ENCODE results near the gene MAGEA2B. TPM values are rescaled to one million over a fixed set of nuclear protein-coding genes. Genes with fewer than 3 reads are reported as not detected.
"Not testable (repeated sequence)": the region's sequence is repeated elsewhere in the genome, so short reads cannot be mapped to it uniquely, and the experiment has no call there.

Gene MAGEA2B
- total and polyA plus RNA-seq, 2 of the 8 experiments (the other 6 are each of a cell fraction or from before 2014, with no cell fraction given) = 1.3 TPM; not detected in 1

GRCh38 chrX:152766562-152766961 is 52.1 kb downstream of the MAGEA2B start:
- H3K9me3 ChIP-seq (ENCODE audit: insufficient read depth in 2 of 2, low read depth in 1 of 2, low read length in 1 of 2); H2AFZ ChIP-seq (ENCODE audit: low read length); H3K79me2 ChIP-seq (ENCODE audit: control insufficient read depth in 1 of 2, insufficient read depth in 2 of 2, low read length in 2 of 2); H3K9ac ChIP-seq (replicated peaks in 1 of 4; ENCODE audit: extremely low read depth in 1 of 4, low read depth in 3 of 4, low read length in 3 of 4); H2BK12ac ChIP-seq (ENCODE audit: low read depth, low read length); DNase-seq (ENCODE audit: low read depth in 1 of 2, low spot score in 2 of 2); H3K79me1 ChIP-seq (ENCODE audit: low read depth, low read length); H3K14ac ChIP-seq (ENCODE audit: insufficient read length); H4K20me1 ChIP-seq (replicated peaks in 1 of 2; ENCODE audit: control insufficient read depth in 1 of 2, insufficient read depth in 2 of 2, low read length in 2 of 2); H4K5ac ChIP-seq (ENCODE audit: insufficient read length, low read depth, low read length); POLR2A ChIA-PET (ENCODE audit: partially characterized antibody); H2BK120ac ChIP-seq (replicated peaks; ENCODE audit: low read depth, low read length); H3K4me3 ChIP-seq (ENCODE audit: extremely low read depth in 1 of 4, insufficient read depth in 2 of 4, low read depth in 3 of 4, low read length in 4 of 4); H3K18ac ChIP-seq (ENCODE audit: extremely low read depth, low read length); H3K4ac ChIP-seq (replicated peaks; ENCODE audit: insufficient read length, low read depth, low read length); H4K91ac ChIP-seq (replicated peaks; ENCODE audit: insufficient read length, low read length); H3K36me3 ChIP-seq (ENCODE audit: control insufficient read depth in 2 of 4, insufficient read depth in 4 of 4, low read length in 3 of 4); H3K27ac ChIP-seq (ENCODE audit: low read depth, low read length); H4K8ac ChIP-seq (ENCODE audit: extremely low read depth, insufficient read depth, low read length); H3K4me2 ChIP-seq (ENCODE audit: insufficient read depth in 1 of 2, low read depth in 2 of 2, low read length in 2 of 2); H2BK20ac ChIP-seq (ENCODE audit: low read length); H2BK5ac ChIP-seq (ENCODE audit: low read depth, low read length); H3K23me2 ChIP-seq (ENCODE audit: low read depth, low read length); H3K4me1 ChIP-seq (replicated peaks in 1 of 4; ENCODE audit: control insufficient read depth in 3 of 4, insufficient read depth in 4 of 4, low read length in 3 of 4); H3K27me3 ChIP-seq (replicated peaks in 1 of 4; ENCODE audit: control insufficient read depth in 3 of 4, extremely low read depth in 1 of 4, insufficient read depth in 3 of 4, low read length in 3 of 4); H3K56ac ChIP-seq (replicated peaks; ENCODE audit: insufficient read length, low read depth, low read length); H2AK5ac ChIP-seq (ENCODE audit: low read depth, low read length); H3K23ac ChIP-seq (ENCODE audit: insufficient read length); CTCF ChIA-PET (ENCODE audit: partially characterized antibody); H2BK15ac ChIP-seq (ENCODE audit: low read length): not testable (repeated sequence)
- 91% methylated on average over 5 of the region's 9 CpGs; no CpG with 5 or more reads in 1 of the 2 experiments for WGBS, 2 experiments (ENCODE audit: extremely low coverage in 1 of 2, insufficient coverage in 1 of 2, insufficient read length in 1 of 2, insufficient replicate concordance in 2 of 2, low coverage in 1 of 2, low lambda C conversion rate in 2 of 2, missing lambda C conversion rate in 1 of 2)
- peak; percentile 78 for FAIRE-seq

Other genes with a start within 250 kb of the MAGEA2B start
- 8.6 and 9.6 TPM in 2 replicates for gene GABRQ, start 76.7 kb upstream of the MAGEA2B start, total RNA-seq (2021; fragmentation: NEBNext Ultra II Directional; extraction: Animal tissue kit (Norgen Biotek cat#: 25700))
- gene GABRQ, start 76.7 kb upstream of the MAGEA2B start, polyA plus RNA-seq (2011; rRNA removed) = 6.2 and 6.3 TPM in 2 replicates
- not detected in 2 replicates for gene MAGEA3, start 15.8 kb upstream of the MAGEA2B start, total RNA-seq (2021; fragmentation: NEBNext Ultra II Directional; extraction: Animal tissue kit (Norgen Biotek cat#: 25700))
- gene MAGEA3, start 15.8 kb upstream of the MAGEA2B start, polyA plus RNA-seq (2011; rRNA removed) = 0.06 TPM in 1 of 2 replicates, not detected in the other
- not detected in 2 replicates for gene CSAG2, start 5.4 kb upstream of the MAGEA2B start, total RNA-seq (2021; fragmentation: NEBNext Ultra II Directional; extraction: Animal tissue kit (Norgen Biotek cat#: 25700))
- gene CSAG2, start 5.4 kb upstream of the MAGEA2B start, polyA plus RNA-seq (2011; rRNA removed) = 0.17 and 0.39 TPM in 2 replicates
- gene CSAG1, start 19.1 kb downstream of the MAGEA2B start, total RNA-seq (2021; fragmentation: NEBNext Ultra II Directional; extraction: Animal tissue kit (Norgen Biotek cat#: 25700)) = not detected in 2 replicates
- gene CSAG1, start 19.1 kb downstream of the MAGEA2B start, polyA plus RNA-seq (2011; rRNA removed) = not detected in 2 replicates
- not detected in 2 replicates for gene MAGEA12, start 19.1 kb downstream of the MAGEA2B start, total RNA-seq (2021; fragmentation: NEBNext Ultra II Directional; extraction: Animal tissue kit (Norgen Biotek cat#: 25700))
- not detected in 2 replicates for gene MAGEA12, start 19.1 kb downstream of the MAGEA2B start, polyA plus RNA-seq (2011; rRNA removed)
- gene MAGEA2, start 39.2 kb downstream of the MAGEA2B start, total RNA-seq (2021; fragmentation: NEBNext Ultra II Directional; extraction: Animal tissue kit (Norgen Biotek cat#: 25700)) = not detected in 2 replicates
- 0.77 and 1.4 TPM in 2 replicates for gene MAGEA2, start 39.2 kb downstream of the MAGEA2B start, polyA plus RNA-seq (2011; rRNA removed)
- gene CSAG3, start 44.6 kb downstream of the MAGEA2B start, total RNA-seq (2021; fragmentation: NEBNext Ultra II Directional; extraction: Animal tissue kit (Norgen Biotek cat#: 25700)) = not detected in 2 replicates
- gene CSAG3, start 44.6 kb downstream of the MAGEA2B start, polyA plus RNA-seq (2011; rRNA removed) = 0.12 and 0.20 TPM in 2 replicates
- gene MAGEA6, start 55.1 kb downstream of the MAGEA2B start, total RNA-seq (2021; fragmentation: NEBNext Ultra II Directional; extraction: Animal tissue kit (Norgen Biotek cat#: 25700)) = not detected in 2 replicates
- gene MAGEA6, start 55.1 kb downstream of the MAGEA2B start, polyA plus RNA-seq (2011; rRNA removed) = 0.08 and 0.17 TPM in 2 replicates
- gene CETN2, start 116.1 kb downstream of the MAGEA2B start, total RNA-seq (2021; fragmentation: NEBNext Ultra II Directional; extraction: Animal tissue kit (Norgen Biotek cat#: 25700)) = 24.2 and 24.3 TPM in 2 replicates
- 7.6 and 13.1 TPM in 2 replicates for gene CETN2, start 116.1 kb downstream of the MAGEA2B start, polyA plus RNA-seq (2011; rRNA removed)
- 30.5 and 31.5 TPM in 2 replicates for gene NSDHL, start 116.4 kb downstream of the MAGEA2B start, total RNA-seq (2021; fragmentation: NEBNext Ultra II Directional; extraction: Animal tissue kit (Norgen Biotek cat#: 25700))
- gene NSDHL, start 116.4 kb downstream of the MAGEA2B start, polyA plus RNA-seq (2011; rRNA removed) = 26.8 and 34.6 TPM in 2 replicates
- gene ZNF185, start 183.4 kb downstream of the MAGEA2B start, total RNA-seq (2021; fragmentation: NEBNext Ultra II Directional; extraction: Animal tissue kit (Norgen Biotek cat#: 25700)) = 15.4 and 15.6 TPM in 2 replicates
- gene ZNF185, start 183.4 kb downstream of the MAGEA2B start, polyA plus RNA-seq (2011; rRNA removed) = 18.6 and 20.1 TPM in 2 replicates